ENCODE measurements around the gene COL5A1. TPM values are rescaled to one million over a fixed set of nuclear protein-coding genes. Genes with fewer than 3 reads are reported as not detected.

Gene COL5A1
- total RNA-seq, 1 experiment from 2014 or later: 9.5 TPM

DNA sequence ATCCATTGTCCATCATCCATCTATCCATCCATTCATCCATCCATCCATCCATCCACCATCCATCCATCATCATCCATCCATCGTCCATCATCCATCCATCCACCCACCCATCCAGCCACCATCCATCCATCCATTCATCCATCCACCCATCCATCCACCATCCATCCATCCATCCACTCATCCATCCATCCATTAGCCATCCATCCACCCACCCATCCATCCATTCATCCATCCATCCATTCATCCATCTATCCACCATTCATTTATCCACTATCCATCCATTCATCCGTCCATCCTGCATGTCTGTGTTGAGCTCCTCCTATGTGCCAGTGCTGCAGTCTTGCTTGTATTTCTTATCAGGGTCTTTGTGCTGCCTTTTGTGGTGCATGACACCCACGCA lies 44.2 kb downstream of the COL5A1 start:
- Histone ChIP-seq H3K27me3 (ENCODE audit: insufficient read depth, low read length) (0 out of 2 replicates have a peak, but pooled peaks cover 2% of the 10 kb centered on the region), H2BK20ac (ENCODE audit: low read depth, low read length, poor library complexity, severe bottlenecking) (no peak overlapping the region), H3K56ac (ENCODE audit: insufficient read length, low read depth, low read length) (no peak overlapping the region), H3K9ac (ENCODE audit: extremely low read depth, insufficient read length, low read length) (no peak overlapping the region), H3K27ac (ENCODE audit: insufficient read length, low read depth, low read length) (no peak overlapping the region), H3K79me2 (ENCODE audit: insufficient read depth, low read length) (no peaks in the 10 kb centered on the region), H2AK5ac (ENCODE audit: insufficient read length, low read length) (no peak overlapping the region), H3T11ph (ENCODE audit: low read length) (no peak overlapping the region), H4K91ac (ENCODE audit: insufficient read length, low read depth, low read length) (no peak overlapping the region), H4K8ac (replicated peaks; ENCODE audit: insufficient read length, low read depth, low read length) (no peak overlapping the region), H2BK5ac (ENCODE audit: insufficient read length, low read length) (no peak overlapping the region), H3K14ac (ENCODE audit: insufficient read depth, low read length) (no peak overlapping the region), H4K20me1 (ENCODE audit: control insufficient read depth, insufficient read depth, insufficient read length) (no peaks in the 10 kb centered on the region), H3K23me2 (ENCODE audit: insufficient read length, low read depth, low read length, poor library complexity, severe bottlenecking) (no peaks in the 10 kb centered on the region), H2BK120ac (ENCODE audit: low read depth, low read length, poor library complexity, severe bottlenecking) (no peak overlapping the region), H2BK12ac (ENCODE audit: insufficient read length, low read depth, low read length) (no peak overlapping the region), H3K4ac (ENCODE audit: low read depth, low read length) (no peak overlapping the region), H3K9me3 (ENCODE audit: control insufficient read depth, low read depth, low read length) (no peaks in the 10 kb centered on the region), H2AFZ (ENCODE audit: low read length) (no peak overlapping the region), H2BK15ac (ENCODE audit: low read depth, low read length) (no peak overlapping the region), H3K4me1 (ENCODE audit: insufficient read depth, low read length) (no peaks in the 10 kb centered on the region), H3K23ac (ENCODE audit: insufficient read length, low read depth, low read length) (no peak overlapping the region), H4K5ac (ENCODE audit: insufficient read length, low read depth, low read length) (no peak overlapping the region), H3K18ac (ENCODE audit: insufficient read length, low read depth, low read length) (no peak overlapping the region), H3K79me1 (ENCODE audit: insufficient read depth, low read depth, low read length, poor library complexity, severe bottlenecking) (no peaks in the 10 kb centered on the region), H3K4me2 (ENCODE audit: insufficient read depth, insufficient read length, low read length) (no peak overlapping the region)
- no peak overlapping the region for H3K27ac Mint-ChIP-seq
- no peak for DNase-seq
- 100% methylated on average over 1 of the region's 3 CpGs for WGBS (ENCODE audit: extremely low coverage, insufficient read length, low lambda C conversion rate)
- no peaks in the 10 kb centered on the region for H3K27me3 Mint-ChIP-seq (ENCODE audit: low read depth)
- H3K4me1 Mint-ChIP-seq: no peaks in the 10 kb centered on the region
- no peaks in the 10 kb centered on the region; a peak in 2 of 5 replicates for H3K9me3 Mint-ChIP-seq
- TF ChIP-seq CTCF (conservative IDR thresholded peaks at IDR 0.05): no peak
- H3K36me3 Mint-ChIP-seq (ENCODE audit: insufficient read depth in 1 of 3, low read depth in 3 of 3): peaks cover 0 to 2% (median 2%) of the 10 kb centered on the region in 3 experiments; a peak in 1 of 7 replicates
- no peak overlapping the region for H3K4me3 Mint-ChIP-seq
